ENCODE measurements around the gene ARHGAP23.
"Not testable (repeated sequence)": the region's sequence is repeated elsewhere in the genome, so short reads cannot be mapped to it uniquely, and the experiment has no call there.

- not testable (repeated sequence) for TF ChIP-seq MAX (IDR thresholded peaks at IDR 0.05); REST (IDR thresholded peaks at IDR 0.05; ENCODE audit: low read depth); CEBPB (IDR thresholded peaks at IDR 0.05); YY1 (IDR thresholded peaks at IDR 0.05; ENCODE audit: low read depth); TAF1 (IDR thresholded peaks at IDR 0.05; ENCODE audit: low read depth); EP300 (IDR thresholded peaks at IDR 0.05; ENCODE audit: borderline replicate concordance); TCF12 (IDR thresholded peaks at IDR 0.05; ENCODE audit: low read depth); EGR1 (IDR thresholded peaks at IDR 0.05); TEAD4 (IDR thresholded peaks at IDR 0.05); FOXM1 (IDR thresholded peaks at IDR 0.05; ENCODE audit: borderline replicate concordance, low read depth); CREB1 (IDR thresholded peaks at IDR 0.05; ENCODE audit: low read depth)
- peak; percentile 87 for TF ChIP-seq RAD21 (IDR thresholded peaks at IDR 0.05; ENCODE audit: low read depth)
- TF ChIP-seq, protein P1, sequence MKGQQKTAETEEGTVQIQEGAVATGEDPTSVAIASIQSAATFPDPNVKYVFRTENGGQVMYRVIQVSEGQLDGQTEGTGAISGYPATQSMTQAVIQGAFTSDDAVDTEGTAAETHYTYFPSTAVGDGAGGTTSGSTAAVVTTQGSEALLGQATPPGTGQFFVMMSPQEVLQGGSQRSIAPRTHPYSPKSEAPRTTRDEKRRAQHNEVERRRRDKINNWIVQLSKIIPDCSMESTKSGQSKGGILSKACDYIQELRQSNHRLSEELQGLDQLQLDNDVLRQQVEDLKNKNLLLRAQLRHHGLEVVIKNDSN (IDR thresholded peaks at IDR 0.05), result not testable (repeated sequence)
Measured at GRCh38 chr17:38484242-38485145, 56.2 kb downstream of the ARHGAP23 start.
